Amygdala (tissue), 56 donors: ENCODE measurements around the gene NFKBIZ.
A peak's percentile ranks its signal among the peaks of the same experiment; 100 is the strongest.
"Not testable (repeated sequence)": the region's sequence is repeated elsewhere in the genome, so short reads cannot be mapped to it uniquely, and the experiment has no call there.

Source experiments
- DNase-seq, 56 donors: peaks; one replicate each; lab custom pipeline; 2025; lab: John Stamatoyannopoulos, UW

NFKBIZ gene

DNA sequence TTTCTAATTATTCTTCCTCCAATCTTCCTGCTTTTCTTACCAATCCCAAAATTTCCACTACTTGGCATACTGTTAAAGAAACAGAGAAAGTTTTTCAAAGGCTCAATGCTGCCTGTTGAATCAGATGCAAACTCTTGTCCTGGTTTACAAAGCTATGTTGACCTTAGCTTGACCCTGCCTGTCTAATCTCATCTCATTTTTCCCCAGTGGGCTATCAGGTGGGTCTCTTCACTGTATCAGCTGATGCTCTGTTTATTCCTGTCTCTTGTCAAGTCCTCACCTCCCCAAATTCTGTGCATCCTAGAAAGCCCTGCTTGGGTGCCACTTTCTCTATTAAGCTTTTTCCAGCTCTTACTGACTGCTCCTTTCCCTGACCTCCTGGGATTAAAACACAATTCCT, 18.2 kb downstream of the NFKBIZ start:
- no peak for DNase-seq

DNA sequence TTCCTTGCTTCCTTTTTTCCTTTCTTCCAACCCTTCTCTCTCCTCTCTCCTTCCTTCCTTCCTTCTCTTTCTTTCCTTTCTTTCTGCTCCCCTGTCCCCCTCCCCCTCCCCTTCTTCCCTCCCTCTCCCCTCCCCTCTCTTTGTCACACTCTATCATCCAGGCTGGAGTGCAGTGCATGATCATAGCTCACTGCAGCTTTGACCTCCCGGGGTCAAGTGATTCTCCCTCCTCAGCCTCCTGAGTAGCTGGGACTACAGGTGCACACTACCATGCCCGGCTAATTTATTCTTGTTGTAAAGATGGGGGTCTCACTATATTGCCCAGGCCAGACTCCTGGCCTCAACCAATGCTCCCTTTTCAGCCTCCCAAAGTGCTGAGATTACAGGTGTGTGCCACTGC, 18.7 kb downstream of the NFKBIZ start:
- no peak for DNase-seq

DNA sequence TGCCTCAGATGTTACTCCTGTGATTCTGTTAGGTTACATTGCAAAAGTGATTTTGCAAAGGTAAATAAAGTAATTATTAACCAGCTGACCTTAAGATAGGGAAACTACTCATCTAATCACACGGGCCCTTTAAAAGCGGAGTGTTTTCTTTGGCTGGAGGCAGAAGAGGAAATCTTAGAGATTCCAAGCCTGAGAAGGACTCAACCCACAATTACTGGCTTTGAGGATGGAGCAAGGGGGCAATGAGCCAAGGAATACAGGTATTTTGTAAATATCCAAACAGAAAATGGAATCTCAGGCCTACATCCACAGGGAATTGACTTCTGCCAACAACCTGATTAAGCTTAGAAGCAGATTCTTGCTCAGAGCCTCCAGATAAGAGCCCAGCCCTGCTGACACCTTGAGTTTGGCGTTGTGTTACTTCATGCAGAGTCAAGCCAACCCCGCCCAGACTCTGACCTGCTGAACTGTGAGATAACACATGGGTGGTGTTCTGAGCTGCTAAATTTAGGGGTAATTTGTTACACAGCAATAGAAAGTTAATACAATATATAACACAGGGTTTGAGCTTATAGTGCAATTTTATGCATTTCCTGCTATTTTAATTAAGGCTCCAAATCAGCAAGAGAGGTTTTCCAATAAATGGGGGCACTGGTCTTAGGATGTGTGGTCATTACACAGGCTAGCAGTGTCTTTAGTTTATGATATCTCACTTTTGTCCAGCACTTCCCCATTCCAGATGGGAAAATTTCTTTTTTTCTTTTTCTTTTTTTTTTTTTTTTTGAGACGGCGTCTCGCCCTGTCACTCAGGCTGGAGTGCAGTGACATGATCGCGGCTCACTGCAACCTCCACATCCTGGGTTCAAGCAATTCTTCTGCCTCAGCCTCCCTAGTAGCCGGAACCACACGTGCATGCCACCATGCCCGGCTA, 19.5 kb downstream of the NFKBIZ start:
- no peak for DNase-seq

DNA sequence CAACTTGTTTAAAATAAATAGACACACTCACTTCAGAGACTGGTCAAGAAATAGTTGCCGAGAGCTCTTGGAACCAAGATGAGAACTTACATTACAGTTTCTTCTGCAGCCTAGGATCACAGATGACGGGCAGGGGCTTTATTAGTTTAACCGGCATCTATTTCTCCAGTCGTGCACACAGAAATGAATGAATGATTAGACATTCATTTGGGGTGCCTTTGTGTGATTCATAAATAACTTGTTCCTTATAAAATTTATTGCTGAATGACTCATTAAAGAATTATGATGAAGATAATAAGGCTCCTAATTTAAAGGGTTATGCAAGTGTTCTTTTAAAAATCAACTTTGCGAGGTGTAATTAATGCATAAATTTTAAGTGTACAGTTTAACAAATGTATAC, 20.8 kb downstream of the NFKBIZ start:
- no peak for DNase-seq

DNA sequence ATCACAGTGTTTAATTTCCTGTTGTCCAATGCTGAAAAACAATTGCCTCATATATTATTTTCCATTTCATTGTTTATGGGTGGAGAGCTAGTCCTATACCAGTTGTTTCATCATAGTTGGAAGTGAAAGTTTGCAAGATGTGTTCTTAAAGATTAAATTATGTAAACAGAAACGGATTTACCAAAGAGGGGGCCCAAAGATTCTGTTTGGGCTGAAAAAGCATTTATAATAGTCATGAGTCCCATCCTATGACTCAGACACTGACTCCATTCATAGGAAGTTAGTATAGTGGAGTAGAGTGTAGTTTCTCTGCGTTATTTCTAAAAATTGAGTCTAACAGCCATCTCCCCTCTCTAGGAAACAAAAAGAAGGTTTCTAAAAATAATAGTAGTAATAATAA, 24.3 kb downstream of the NFKBIZ start:
- DNase-seq: no peak

DNA sequence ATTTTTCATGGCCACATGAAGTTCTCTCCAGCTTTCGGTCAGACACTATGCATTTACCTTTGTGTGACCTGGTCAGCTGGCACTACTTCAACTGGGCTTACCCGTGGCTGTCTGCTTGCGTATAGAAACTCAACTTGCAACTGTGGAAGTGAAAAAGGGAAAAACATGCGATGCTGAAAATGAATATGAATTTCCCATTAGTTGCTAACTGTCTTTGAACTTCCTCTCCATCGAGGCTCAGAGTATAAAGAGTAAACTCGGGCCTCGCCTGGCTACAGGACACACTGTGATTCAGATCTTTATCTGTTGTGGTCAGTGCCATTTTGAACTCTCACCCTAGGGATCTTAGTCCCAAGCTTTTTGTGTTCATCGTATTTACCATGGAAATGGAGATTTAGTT, 26.8 kb downstream of the NFKBIZ start:
- DNase-seq: no peak

DNA sequence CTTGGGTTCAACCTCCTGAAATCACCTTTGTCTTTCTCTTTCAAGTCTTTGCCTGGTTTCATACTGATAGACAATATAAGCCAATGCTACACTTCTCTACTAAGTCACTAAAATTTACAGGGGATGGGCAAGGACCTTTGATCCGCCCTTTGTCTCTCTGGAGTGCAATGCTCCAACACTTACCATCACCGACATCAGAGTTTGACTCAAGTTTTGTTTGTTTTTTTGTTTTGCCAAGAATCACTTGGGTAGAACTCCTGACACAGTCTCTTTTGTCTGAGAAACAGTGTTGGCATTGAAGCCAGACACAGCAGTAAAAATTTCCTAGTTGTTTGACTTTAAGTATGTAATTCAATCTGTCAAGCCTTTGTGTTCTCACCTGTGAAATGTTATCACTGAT, 29.3 kb downstream of the NFKBIZ start:
- DNase-seq: no peak

DNA sequence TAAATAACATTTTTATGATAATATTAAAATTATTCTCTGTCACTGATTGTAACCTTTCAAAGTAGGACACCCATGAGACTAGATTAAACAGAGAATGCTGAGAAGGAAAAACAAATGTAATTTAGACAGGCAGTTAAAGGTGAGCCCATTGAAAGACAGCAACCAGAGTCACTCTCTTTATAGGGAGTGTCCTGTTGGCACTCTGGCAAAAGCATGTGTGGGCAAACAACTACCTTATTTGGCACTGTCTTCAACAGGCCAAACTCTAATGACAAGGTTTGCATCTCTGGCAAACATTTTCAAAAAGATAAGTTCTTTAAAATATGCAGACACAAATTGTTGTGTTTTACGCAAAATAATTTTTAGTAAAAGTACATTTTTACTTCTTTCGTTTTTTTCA, 29.8 kb downstream of the NFKBIZ start:
- DNase-seq: no peak

DNA sequence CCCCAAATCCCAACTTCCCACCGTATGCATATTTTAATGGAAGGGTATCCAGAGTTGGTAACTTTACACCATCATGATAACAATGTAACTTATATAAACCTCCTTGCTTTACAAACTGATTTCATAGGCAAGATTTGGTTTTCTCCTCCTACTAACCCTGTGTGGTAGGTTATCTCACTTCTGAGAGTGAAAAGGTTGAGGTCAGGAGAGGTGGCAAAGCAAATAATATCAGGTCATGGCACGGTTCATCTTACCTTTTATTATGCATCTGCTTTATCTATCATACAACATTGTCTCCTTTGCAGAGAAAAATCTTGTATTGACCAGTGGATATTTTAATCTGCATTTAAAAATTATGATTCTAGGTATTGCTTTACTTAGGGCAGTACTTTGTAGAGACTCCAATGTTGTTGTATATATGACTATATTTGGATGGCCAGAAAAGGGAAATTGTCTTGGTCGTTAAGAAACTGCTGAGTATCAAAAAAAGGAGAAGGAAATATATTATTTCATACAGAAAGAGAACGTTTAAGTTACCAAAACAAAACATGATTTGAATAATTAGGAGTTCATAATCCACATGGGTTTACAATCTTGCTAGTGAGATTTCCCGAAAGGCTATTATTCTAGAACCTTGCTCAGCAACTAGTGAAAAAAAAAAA, 30.4 kb downstream of the NFKBIZ start:
- no peak for DNase-seq

DNA sequence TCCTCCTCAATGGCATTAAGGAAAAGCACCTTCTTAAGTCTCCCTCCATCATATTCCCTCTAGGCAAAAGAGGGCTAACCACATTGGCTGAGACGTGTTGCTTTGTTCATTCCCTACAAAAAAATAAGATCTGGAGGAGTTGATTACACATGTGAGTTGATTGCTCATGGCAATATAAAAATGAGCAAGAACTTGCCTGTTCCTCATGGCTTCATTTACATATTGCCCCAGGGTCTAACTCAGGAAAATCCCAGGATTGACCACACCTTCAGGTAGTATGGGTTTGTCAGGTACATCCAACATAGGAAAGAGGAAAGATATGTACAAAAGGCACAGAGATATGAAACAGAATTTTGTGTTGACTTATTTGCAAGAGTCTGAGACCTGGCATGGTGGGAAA, 35.5 kb downstream of the NFKBIZ start:
- no peak for DNase-seq

DNA sequence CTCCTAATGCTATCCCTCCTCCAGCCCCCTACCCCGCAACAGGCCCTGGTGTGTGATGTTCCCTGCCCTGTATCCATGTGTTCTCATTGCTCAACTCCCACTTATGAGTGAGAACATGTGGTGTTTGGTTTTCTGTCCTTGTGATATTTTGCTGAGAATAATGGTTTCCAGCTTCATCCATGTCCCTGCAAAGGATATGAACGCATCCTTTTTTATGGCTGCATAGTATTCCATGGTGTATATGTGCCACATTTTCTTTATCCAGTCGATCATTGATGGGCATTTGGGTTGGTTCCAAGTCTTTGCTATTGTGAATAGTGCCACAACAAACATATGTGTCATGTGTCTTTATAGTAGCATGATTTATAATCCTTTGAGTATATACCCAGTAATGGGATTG, 36.3 kb downstream of the NFKBIZ start:
- DNase-seq: not testable (repeated sequence)

DNA sequence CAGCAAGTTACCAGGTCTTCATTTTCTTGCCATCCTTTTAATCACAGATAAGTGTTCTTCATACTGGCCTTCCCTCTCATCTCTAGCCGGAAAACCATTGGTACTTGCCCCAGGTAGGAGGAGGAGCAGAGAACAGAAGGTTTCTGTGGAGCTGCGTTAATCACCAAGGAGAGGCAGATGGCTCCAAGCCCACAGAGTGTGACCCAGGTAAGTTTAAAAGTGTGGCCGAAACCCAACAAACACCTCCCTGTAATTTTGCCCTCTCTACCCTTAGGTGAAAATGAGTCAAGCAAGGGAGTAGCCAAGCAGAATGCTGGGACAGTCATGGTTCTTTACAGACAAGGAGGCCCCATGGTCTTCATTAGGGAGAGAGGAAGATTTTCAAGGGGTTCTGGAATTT, 37.3 kb downstream of the NFKBIZ start:
- DNase-seq: no peak

DNA sequence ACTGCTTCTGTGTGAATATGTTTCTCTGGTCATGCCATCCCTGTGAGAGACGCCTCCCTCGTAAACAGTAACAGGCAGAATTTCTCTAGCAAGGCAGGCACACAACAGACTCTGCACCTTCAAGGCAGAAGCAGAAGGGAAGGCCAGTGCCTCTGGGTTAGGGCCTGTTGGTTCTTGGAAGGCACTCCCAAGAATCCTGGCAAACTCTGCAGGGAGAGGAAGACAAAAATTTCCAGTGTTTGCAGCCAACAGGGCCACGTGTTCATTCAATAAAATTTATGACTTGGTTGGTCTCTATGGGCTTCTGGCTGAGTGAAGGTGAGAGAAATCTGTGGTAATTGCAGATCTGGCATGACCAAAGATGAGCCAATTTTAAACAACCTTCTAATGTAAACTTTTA, 39.3 kb downstream of the NFKBIZ start:
- DNase-seq: no peak

DNA sequence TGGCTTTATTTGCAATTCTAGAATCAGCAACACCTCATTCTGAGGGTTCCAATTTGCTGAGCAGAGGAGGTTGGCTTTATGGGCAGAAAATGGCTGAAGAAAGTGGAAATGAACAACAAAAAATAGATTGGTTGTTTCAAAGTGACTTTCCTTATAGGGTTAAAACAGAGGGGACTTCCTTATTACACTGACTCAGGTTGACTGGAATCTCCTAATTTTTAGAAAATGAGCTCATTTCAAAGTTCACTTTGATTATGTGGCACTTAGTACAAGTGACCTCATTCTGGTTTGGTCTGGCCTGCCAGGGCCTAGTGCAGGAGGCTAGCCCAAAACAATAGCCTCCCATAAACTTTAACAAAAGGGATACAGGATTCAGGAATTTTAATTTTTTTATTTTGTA, 41.4 kb downstream of the NFKBIZ start:
- no peak for DNase-seq

DNA sequence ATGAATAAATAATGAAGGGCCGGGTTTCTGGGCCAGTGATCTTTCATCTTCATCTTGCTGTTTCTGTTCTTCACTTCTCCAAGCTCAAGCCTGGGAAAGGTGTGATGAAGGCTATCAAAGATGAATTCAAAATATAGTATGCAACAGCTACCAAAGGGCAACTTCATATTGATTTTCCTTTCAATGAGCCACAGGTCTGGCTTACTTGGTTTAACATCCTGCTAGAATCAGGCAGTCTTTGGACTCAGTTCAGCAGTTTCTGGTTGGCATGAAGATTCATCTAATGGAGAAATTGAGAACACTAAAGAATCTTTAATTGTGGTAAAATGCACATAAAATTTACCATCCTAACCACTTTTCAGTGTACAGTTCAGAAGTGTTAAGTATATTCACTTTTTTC, 43.3 kb downstream of the NFKBIZ start:
- DNase-seq: no peak

DNA sequence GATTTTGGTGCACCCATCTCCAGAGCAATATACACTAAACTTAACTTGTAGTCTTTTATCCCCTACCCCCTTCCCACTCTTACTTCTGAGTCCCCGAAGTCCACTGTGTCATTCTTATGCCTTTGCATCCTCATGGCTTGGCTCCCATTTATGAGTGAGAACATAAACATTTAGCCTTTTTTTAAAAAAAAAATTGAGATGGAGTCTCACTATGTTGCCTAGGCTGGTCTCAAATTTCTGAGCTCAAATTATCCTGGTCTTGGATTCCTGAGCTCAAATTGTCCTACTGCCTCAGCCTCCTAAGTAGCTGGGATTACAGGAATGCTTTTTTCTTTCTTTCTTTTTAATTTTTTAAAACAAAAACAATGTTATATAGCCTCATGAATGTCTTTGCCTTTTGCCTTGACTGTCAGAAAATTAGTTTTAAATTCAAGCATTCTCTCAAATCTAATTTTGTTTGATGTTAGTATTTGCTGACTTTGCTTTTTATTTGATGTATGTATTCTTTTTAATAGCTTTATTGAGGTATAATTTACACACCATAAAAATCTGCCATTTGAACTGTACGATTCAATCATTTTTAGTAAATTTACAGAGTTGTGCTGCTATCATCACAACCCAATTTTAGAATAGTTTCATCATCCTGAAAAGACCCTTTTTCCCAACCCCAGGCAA, 46.9 kb downstream of the NFKBIZ start:
- no peak for DNase-seq

DNA sequence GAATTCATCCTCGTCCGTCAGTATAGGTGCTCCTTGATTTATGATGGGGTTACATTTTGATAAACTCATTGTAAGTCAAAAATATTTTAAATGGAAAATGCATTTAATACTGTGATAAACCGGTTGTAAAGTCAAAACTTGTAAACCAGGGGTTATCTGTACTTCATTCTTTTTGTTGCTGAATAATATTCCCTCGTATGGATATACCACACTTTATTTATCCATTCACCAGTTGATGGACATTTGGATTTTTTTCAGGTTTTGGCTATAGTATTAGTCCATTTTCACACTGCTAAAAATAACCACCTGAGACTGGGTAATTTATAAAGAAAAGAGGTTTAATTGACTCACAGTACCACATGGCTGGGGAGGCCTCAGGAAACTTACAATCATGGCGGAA, 47.7 kb downstream of the NFKBIZ start:
- DNase-seq: no peak

DNA sequence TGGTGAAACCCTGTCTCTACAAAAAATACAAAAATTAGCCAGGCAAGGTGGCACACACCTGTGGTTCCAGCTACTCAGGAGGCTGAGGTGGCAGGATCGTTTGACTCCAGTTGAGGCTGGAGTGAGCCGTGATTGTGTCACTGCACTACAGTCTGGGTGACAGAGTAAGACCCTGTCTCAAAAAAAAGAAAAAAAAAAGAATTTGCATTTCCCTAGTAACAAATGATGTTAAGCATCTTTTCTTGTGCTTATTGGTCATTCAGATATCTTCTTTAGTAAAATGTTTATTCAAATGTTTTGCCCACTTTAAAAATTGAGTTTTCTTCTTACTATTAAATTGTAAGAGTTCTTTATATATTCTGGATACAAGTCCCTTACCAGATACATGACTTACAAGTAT, 48.7 kb downstream of the NFKBIZ start:
- DNase-seq: no peak

DNA sequence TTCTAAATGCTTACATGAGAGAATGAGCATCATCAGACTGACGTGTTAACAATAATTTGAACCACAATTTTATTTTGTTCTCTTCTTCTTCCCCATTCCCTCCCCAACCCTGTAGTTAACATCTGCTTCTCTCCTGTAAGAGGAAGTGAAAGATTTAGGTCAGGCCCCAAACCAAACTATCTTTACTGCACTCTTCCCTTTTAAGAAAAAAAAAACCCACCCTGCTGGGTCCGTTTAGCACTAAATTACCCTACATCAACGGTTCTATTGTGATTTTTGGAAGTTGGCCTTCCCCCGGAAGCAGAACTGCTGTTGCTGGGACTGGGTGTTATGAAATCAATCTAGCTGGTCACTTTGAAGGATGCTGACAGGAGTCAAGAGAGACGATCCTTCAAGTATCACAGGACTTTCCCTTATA, 49.4 kb downstream of the NFKBIZ start:
- DNase-seq: peak in 9 of 56 donors; percentile 1 to 40 (median 6)

DNA sequence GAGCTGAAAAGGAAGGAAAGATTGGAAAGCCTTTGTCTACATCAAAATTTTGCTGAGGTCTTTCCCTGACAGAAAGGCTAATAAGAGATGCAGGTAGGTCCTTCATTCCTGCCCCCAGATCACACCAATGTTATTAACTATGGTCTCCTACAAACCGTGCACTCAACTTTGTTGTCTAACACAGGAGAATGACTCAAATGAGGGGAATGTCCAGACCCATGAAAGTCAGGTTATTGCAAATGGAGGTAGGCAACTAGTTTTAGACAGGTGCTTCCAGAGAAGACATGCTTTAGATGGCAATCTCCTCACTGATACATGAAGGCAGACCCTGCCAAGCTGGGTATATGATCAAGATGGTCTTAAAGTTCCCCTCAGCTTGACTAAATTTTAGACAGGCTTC, 51.0 kb downstream of the NFKBIZ start:
- DNase-seq: no peak

DNA sequence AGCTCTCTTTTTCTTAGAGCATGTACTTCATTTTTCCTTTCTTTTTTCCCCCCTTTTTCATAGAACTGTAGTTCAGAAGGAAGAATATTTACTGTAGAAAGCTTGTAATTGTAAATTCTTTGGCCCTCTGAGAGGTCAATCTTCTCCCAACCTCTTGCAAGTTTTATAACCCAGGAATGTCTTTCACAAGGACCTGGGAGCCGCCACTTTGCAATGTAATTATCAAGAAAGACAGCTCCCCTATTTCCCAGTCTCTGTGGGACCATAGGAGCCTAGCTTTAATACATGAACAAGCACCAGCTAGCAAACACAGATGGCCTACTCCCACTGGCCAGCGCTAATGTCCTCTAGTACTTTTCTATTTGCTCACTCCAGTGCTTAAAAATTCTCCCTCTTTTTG, 51.4 kb downstream of the NFKBIZ start:
- no peak for DNase-seq

DNA sequence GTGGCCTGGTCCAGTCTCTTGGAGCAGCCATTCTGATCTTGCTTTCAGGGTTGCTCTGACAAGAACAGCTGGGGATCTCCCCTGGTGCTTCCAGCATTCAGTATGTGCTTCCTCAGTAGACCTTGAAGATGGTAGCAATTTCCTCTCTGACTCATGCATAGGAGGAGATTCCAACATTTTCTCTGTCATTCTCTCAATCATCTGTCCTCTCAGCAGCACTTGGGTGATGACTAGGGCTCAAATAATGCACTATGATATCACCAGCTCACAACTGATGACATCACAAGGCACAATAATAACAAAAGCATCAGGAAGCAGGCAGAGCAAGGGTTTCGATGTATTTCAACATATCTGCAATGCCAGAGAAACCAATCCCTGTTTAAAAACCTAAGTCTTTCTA, 52.7 kb downstream of the NFKBIZ start:
- no peak for DNase-seq
